ENCODE data around the gene NT5E.

The NT5E gene

GRCh38 chr6:85490516-85491248, 40.8 kb downstream of the NT5E start:
- TF ChIP-seq CTCF (IDR thresholded peaks at IDR 0.05; ENCODE audit: borderline replicate concordance, insufficient read depth, low read depth, low read length), result no peak
- no peak overlapping the region for H3K4me3 ChIP-seq (ENCODE audit: low read depth, low read length)

- no peak for TF ChIP-seq CTCF (IDR thresholded peaks at IDR 0.05; ENCODE audit: borderline replicate concordance, insufficient read depth, low read depth, low read length)
- no peak overlapping the region for H3K4me3 ChIP-seq (ENCODE audit: low read depth, low read length)
Observed at GRCh38 chr6:85493389-85493788, 43.5 kb downstream of the NT5E start.

- no peak for TF ChIP-seq CTCF (IDR thresholded peaks at IDR 0.05; ENCODE audit: borderline replicate concordance, insufficient read depth, low read depth, low read length)
- no peak overlapping the region for H3K4me3 ChIP-seq (ENCODE audit: low read depth, low read length)
Observed at GRCh38 chr6:85494547-85495536, 45.0 kb downstream of the NT5E start.

GRCh38 chr6:85496009-85496579, 46.2 kb downstream of the NT5E start:
- TF ChIP-seq CTCF (IDR thresholded peaks at IDR 0.05; ENCODE audit: borderline replicate concordance, insufficient read depth, low read depth, low read length), result no peak
- no peak overlapping the region for H3K4me3 ChIP-seq (ENCODE audit: low read depth, low read length)

- no peak for TF ChIP-seq CTCF (IDR thresholded peaks at IDR 0.05; ENCODE audit: borderline replicate concordance, insufficient read depth, low read depth, low read length)
- H3K4me3 ChIP-seq (ENCODE audit: low read depth, low read length), result no peak overlapping the region
Observed at GRCh38 chr6:85496856-85497255, 47.0 kb downstream of the NT5E start.

- no peak for TF ChIP-seq CTCF (IDR thresholded peaks at IDR 0.05; ENCODE audit: borderline replicate concordance, insufficient read depth, low read depth, low read length)
- H3K4me3 ChIP-seq (ENCODE audit: low read depth, low read length), result no peak overlapping the region
Observed at GRCh38 chr6:85498596-85499258, 48.8 kb downstream of the NT5E start.
